Keratinocyte (primary cell): ENCODE measurements around the gene OMP. TPM values are rescaled to one million over a fixed set of nuclear protein-coding genes. Genes with fewer than 3 reads are reported as not detected.

Experiments
- DNase-seq: peaks from one replicate; pipeline ENCODE4 v3.0.0-alpha.2; 2011; ENCODE audit warnings: low read depth, missing footprints, low spot score
- FAIRE-seq: peaks from 2 replicates; lab custom pipeline; 2011; peaks lifted over from hg19 to GRCh38; lab: Jason Lieb, UNC
- H2AFZ ChIP-seq: 2 replicates; pipeline ENCODE4 v1.6.0; 2012; ENCODE audit warnings: low read length, control low read depth, inconsistent platforms; ENCODE audit not compliant: control insufficient read depth
- H3K27ac ChIP-seq: 2 replicates; pipeline ENCODE4 v1.5.1; 2011; ENCODE audit warnings: low read length; ENCODE audit not compliant: control insufficient read depth, insufficient read depth
- H3K27me3 ChIP-seq: 3 replicates; pipeline ENCODE4 v1.6.0; 2011; ENCODE audit warnings: low read length; ENCODE audit not compliant: control insufficient read depth, insufficient read depth; ENCODE audit errors: extremely low read depth
- H3K36me3 ChIP-seq, 2 experiments: 2 replicates in 1 of 2; 3 replicates in 1 of 2; pipeline ENCODE4 v1.5.1; 2011; ENCODE audit warnings: low read length in 2 of 2, mild to moderate bottlenecking in 1 of 2; ENCODE audit not compliant: control insufficient read depth in 2 of 2, insufficient read depth in 2 of 2; ENCODE audit errors: extremely low read depth in 1 of 2
- H3K4me1 ChIP-seq: 3 replicates; pipeline ENCODE4 v1.5.1; 2011; ENCODE audit warnings: low read length; ENCODE audit not compliant: control insufficient read depth, insufficient read depth; ENCODE audit errors: extremely low read depth
- H3K4me2 ChIP-seq: 3 replicates; pipeline ENCODE4 v1.6.0; 2011; ENCODE audit warnings: low read depth, low read length; ENCODE audit not compliant: control insufficient read depth, insufficient read depth; ENCODE audit errors: extremely low read depth
- H3K4me3 ChIP-seq, 3 experiments: fragments of 200-600 bp in 1 of 3; sonication (generic) in 1 of 3; 2 replicates in 2 of 3; 3 replicates in 1 of 3; pipeline ENCODE4 v1.5.1; 2011 to 2016; ENCODE audit warnings: low read length in 3 of 3, mild to moderate bottlenecking in 3 of 3, control low read depth in 2 of 3, inconsistent platforms in 1 of 3, low read depth in 1 of 3, mixed read lengths in 1 of 3, mixed run types in 1 of 3, moderate library complexity in 1 of 3; ENCODE audit not compliant: control insufficient read depth in 2 of 3, insufficient read depth in 2 of 3; ENCODE audit errors: extremely low read depth in 1 of 3
- H3K79me2 ChIP-seq: 2 replicates; pipeline ENCODE4 v1.6.0; 2012; ENCODE audit warnings: low read length; ENCODE audit not compliant: control insufficient read depth, insufficient read depth
- H3K9ac ChIP-seq: 3 replicates; pipeline ENCODE4 v1.6.0; 2011; ENCODE audit warnings: low read length; ENCODE audit not compliant: control insufficient read depth, insufficient read depth; ENCODE audit errors: extremely low read depth
- H3K9me1 ChIP-seq: 3 replicates; pipeline ENCODE4 v1.6.0; 2011; ENCODE audit warnings: low read length; ENCODE audit not compliant: control insufficient read depth, insufficient read depth; ENCODE audit errors: extremely low read depth
- H3K9me3 ChIP-seq: 2 replicates; pipeline ENCODE4 v1.5.1; 2012; ENCODE audit warnings: low read depth, low read length; ENCODE audit not compliant: control insufficient read depth
- H4K20me1 ChIP-seq: 3 replicates; pipeline ENCODE4 v1.6.0; 2011; ENCODE audit warnings: low read length; ENCODE audit not compliant: control insufficient read depth, insufficient read depth; ENCODE audit errors: extremely low read depth
- EZH2 ChIP-seq: IDR thresholded peaks from one replicate; pipeline ENCODE4 v1.6.1; 2012; ENCODE audit warnings: inconsistent platforms, mild to moderate bottlenecking, low read length, moderate library complexity
- dilution Hi-C: fragments of 300-500 bp; cut with MboI; formaldehyde crosslinking; loops from one replicate; pipeline ENCODE4 v1.7.0; 2020; ENCODE audit warnings: low sequenced_read_pairs; ENCODE audit not compliant: extremely low pct_ligation_motif_present
- polyA plus RNA-seq, 5 experiments: library from polyadenylated mRNA; depleted of rRNA in 3 of 5; stranded (reverse) in 3 of 5; stranded (forward) in 1 of 5; unstranded in 1 of 5; fragments of >200 nt; gene quantifications; 1 replicate in 1 of 5; 2 replicates in 3 of 5; 3 replicates in 1 of 5; pipeline versions ENCODE4 v1.2.1 to v1.2.3, GENCODE V29; 2011 to 2012; ENCODE audit warnings: missing spikeins in 2 of 5, low read depth in 1 of 5, low replicate concordance in 1 of 5
- TF ChIP-seq, protein P1 (sequence below), 3 experiments: IDR thresholded peaks in 1 of 3; conservative IDR thresholded peaks in 1 of 3; optimal IDR thresholded peaks in 1 of 3; 2 replicates in 2 of 3; 3 replicates in 1 of 3; pipeline versions ENCODE3 to v1.5.1; 2011; ENCODE audit warnings: low read length in 3 of 3, mild to moderate bottlenecking in 3 of 3, moderate library complexity in 2 of 3, control low read depth in 1 of 3, inconsistent platforms in 1 of 3; ENCODE audit not compliant: insufficient read depth in 2 of 3; ENCODE audit errors: extremely low read depth in 1 of 3

Gene OMP
- polyA plus RNA-seq, 1 donor (not counting 4 experiments of a cell fraction or from before 2014, with no cell fraction given), result not detected

DNA sequence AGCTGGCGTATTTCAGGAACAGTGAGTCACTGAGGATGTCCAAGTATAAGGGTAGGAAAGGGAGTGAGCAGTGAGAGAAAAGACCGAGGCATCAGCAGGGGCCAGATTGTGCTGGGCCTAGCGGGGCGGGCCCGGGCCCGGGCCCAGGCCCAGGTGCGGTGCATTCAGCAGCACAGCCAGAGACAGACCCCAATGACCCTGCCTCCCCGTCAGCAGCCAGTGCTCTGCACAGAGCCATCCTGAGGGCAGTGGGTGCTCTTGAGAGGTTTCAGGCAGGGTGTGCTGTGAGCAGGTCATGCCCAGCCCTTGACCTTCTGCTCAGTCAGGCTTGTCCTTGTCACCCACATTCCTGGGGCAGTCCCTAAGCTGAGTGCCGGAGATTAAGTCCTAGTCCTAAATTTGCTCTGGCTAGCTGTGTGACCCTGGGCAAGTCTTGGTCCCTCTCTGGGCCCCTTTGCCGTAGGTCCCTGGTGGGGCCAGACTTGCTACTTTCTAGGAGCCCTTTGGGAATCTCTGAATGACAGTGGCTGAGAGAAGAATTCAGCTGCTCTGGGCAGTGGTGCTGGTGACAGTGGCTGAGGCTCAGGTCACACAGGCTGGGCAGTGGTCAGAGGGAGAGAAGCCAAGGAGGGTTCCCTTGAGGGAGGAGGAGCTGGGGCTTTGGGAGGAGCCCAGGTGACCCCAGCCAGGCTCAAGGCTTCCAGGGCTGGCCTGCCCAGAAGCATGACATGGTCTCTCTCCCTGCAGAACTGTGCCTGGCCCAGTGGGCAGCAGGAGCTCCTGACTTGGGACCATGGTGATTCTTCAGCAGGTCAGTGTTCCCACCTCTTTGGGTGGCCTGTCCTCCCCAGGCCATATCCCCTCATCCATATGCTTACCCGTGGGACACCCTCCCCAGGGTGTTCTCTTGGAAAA lies 27.5 kb downstream of the OMP start:
- H3K4me1 ChIP-seq, result peaks cover 5% of the 10 kb centered on the region
- DNase-seq (no peak), FAIRE-seq (no peak)
- TF ChIP-seq EZH2, result no peak
- TF ChIP-seq, protein P1, sequence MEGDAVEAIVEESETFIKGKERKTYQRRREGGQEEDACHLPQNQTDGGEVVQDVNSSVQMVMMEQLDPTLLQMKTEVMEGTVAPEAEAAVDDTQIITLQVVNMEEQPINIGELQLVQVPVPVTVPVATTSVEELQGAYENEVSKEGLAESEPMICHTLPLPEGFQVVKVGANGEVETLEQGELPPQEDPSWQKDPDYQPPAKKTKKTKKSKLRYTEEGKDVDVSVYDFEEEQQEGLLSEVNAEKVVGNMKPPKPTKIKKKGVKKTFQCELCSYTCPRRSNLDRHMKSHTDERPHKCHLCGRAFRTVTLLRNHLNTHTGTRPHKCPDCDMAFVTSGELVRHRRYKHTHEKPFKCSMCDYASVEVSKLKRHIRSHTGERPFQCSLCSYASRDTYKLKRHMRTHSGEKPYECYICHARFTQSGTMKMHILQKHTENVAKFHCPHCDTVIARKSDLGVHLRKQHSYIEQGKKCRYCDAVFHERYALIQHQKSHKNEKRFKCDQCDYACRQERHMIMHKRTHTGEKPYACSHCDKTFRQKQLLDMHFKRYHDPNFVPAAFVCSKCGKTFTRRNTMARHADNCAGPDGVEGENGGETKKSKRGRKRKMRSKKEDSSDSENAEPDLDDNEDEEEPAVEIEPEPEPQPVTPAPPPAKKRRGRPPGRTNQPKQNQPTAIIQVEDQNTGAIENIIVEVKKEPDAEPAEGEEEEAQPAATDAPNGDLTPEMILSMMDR (optimal IDR thresholded peaks at IDR 0.05 in 1 of 3, IDR thresholded peaks at IDR 0.05 in 1 of 3, conservative IDR thresholded peaks at IDR 0.05 in 1 of 3; ENCODE audit: extremely low read depth in 1 of 3, insufficient read depth in 2 of 3, low read length in 3 of 3), result no peak
- H2AFZ ChIP-seq, result no peak overlapping the region
- dilution Hi-C loops, result no loop called here
- no peaks in the 10 kb centered on the region for H4K20me1 ChIP-seq
- no peak overlapping the region for H3K9ac ChIP-seq
- H3K36me3 ChIP-seq, result no peaks in the 10 kb centered on the region
- no peak overlapping the region for H3K27ac ChIP-seq
- no peak overlapping the region for H3K4me3 ChIP-seq
- no peaks in the 10 kb centered on the region for H3K27me3 ChIP-seq
- no peaks in the 10 kb centered on the region for H3K79me2 ChIP-seq
- no peaks in the 10 kb centered on the region for H3K9me3 ChIP-seq
- H3K4me2 ChIP-seq, result no peak overlapping the region
- no peaks in the 10 kb centered on the region for H3K9me1 ChIP-seq

- no peak for FAIRE-seq
- H3K36me3 ChIP-seq, result no peaks in the 10 kb centered on the region
- H3K9me1 ChIP-seq, result no peaks in the 10 kb centered on the region
- H3K27ac ChIP-seq, result no peak overlapping the region
- no peak for DNase-seq
- dilution Hi-C loops, result no loop called here
- no peak overlapping the region for H3K4me3 ChIP-seq
- H3K9me3 ChIP-seq, result no peaks in the 10 kb centered on the region
- H3K4me2 ChIP-seq, result no peak overlapping the region
- no peaks in the 10 kb centered on the region for H4K20me1 ChIP-seq
- H3K4me1 ChIP-seq, result peaks cover 5% of the 10 kb centered on the region
- no peaks in the 10 kb centered on the region for H3K79me2 ChIP-seq
- no peak overlapping the region for H3K9ac ChIP-seq
- no peak for TF ChIP-seq EZH2
- TF ChIP-seq, protein P1 (optimal IDR thresholded peaks at IDR 0.05 in 1 of 3, IDR thresholded peaks at IDR 0.05 in 1 of 3, conservative IDR thresholded peaks at IDR 0.05 in 1 of 3; ENCODE audit: extremely low read depth in 1 of 3, insufficient read depth in 2 of 3, low read length in 3 of 3), result no peak
- H2AFZ ChIP-seq, result no peak overlapping the region
- H3K27me3 ChIP-seq, result no peaks in the 10 kb centered on the region
Measured at GRCh38 chr11:77130763-77131513, 28.3 kb downstream of the OMP start.
